ENCODE measurements around the gene WDR48. TPM values are rescaled to one million over a fixed set of nuclear protein-coding genes. Genes with fewer than 3 reads are reported as not detected.

WDR48 gene
- total and polyA plus RNA-seq, 9 of the 15 experiments (the other 6 are each of a cell fraction or from before 2014, with no cell fraction given): 26.6 to 70.6 (median 48.0) TPM

DNA sequence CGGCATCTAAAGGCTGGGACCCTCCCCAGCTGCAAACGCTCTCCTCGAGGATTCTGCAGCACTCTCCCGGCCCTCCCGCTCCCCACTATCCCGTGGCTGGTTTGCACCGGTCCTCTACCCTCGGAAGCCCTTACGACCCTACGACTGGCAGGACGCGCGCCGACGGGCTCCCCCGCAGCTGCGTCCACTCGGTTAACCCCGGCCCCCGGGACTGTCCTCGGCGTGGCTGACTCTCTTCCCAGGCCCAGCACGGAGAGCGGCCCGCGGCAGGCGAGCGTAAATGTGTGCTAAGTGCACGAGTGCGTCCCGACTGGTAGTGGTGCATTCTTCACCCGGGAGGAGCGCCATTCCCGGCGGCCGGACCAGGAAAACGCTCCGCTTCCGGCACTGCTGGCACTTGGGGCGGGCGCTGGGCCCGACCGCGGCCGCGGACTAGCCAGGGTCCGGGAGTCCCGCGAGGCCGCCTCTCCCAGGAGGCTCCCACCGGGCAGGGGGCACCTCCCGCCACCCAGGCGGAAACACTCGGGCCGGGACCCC lies 55.1 kb downstream of the WDR48 start (continued):
- TF ChIP-seq, protein P1, sequence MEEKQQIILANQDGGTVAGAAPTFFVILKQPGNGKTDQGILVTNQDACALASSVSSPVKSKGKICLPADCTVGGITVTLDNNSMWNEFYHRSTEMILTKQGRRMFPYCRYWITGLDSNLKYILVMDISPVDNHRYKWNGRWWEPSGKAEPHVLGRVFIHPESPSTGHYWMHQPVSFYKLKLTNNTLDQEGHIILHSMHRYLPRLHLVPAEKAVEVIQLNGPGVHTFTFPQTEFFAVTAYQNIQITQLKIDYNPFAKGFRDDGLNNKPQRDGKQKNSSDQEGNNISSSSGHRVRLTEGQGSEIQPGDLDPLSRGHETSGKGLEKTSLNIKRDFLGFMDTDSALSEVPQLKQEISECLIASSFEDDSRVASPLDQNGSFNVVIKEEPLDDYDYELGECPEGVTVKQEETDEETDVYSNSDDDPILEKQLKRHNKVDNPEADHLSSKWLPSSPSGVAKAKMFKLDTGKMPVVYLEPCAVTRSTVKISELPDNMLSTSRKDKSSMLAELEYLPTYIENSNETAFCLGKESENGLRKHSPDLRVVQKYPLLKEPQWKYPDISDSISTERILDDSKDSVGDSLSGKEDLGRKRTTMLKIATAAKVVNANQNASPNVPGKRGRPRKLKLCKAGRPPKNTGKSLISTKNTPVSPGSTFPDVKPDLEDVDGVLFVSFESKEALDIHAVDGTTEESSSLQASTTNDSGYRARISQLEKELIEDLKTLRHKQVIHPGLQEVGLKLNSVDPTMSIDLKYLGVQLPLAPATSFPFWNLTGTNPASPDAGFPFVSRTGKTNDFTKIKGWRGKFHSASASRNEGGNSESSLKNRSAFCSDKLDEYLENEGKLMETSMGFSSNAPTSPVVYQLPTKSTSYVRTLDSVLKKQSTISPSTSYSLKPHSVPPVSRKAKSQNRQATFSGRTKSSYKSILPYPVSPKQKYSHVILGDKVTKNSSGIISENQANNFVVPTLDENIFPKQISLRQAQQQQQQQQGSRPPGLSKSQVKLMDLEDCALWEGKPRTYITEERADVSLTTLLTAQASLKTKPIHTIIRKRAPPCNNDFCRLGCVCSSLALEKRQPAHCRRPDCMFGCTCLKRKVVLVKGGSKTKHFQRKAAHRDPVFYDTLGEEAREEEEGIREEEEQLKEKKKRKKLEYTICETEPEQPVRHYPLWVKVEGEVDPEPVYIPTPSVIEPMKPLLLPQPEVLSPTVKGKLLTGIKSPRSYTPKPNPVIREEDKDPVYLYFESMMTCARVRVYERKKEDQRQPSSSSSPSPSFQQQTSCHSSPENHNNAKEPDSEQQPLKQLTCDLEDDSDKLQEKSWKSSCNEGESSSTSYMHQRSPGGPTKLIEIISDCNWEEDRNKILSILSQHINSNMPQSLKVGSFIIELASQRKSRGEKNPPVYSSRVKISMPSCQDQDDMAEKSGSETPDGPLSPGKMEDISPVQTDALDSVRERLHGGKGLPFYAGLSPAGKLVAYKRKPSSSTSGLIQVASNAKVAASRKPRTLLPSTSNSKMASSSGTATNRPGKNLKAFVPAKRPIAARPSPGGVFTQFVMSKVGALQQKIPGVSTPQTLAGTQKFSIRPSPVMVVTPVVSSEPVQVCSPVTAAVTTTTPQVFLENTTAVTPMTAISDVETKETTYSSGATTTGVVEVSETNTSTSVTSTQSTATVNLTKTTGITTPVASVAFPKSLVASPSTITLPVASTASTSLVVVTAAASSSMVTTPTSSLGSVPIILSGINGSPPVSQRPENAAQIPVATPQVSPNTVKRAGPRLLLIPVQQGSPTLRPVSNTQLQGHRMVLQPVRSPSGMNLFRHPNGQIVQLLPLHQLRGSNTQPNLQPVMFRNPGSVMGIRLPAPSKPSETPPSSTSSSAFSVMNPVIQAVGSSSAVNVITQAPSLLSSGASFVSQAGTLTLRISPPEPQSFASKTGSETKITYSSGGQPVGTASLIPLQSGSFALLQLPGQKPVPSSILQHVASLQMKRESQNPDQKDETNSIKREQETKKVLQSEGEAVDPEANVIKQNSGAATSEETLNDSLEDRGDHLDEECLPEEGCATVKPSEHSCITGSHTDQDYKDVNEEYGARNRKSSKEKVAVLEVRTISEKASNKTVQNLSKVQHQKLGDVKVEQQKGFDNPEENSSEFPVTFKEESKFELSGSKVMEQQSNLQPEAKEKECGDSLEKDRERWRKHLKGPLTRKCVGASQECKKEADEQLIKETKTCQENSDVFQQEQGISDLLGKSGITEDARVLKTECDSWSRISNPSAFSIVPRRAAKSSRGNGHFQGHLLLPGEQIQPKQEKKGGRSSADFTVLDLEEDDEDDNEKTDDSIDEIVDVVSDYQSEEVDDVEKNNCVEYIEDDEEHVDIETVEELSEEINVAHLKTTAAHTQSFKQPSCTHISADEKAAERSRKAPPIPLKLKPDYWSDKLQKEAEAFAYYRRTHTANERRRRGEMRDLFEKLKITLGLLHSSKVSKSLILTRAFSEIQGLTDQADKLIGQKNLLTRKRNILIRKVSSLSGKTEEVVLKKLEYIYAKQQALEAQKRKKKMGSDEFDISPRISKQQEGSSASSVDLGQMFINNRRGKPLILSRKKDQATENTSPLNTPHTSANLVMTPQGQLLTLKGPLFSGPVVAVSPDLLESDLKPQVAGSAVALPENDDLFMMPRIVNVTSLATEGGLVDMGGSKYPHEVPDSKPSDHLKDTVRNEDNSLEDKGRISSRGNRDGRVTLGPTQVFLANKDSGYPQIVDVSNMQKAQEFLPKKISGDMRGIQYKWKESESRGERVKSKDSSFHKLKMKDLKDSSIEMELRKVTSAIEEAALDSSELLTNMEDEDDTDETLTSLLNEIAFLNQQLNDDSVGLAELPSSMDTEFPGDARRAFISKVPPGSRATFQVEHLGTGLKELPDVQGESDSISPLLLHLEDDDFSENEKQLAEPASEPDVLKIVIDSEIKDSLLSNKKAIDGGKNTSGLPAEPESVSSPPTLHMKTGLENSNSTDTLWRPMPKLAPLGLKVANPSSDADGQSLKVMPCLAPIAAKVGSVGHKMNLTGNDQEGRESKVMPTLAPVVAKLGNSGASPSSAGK (IDR thresholded peaks at IDR 0.05): no peak
- TF ChIP-seq MTF1 (CRISPR knock-in tag; IDR thresholded peaks at IDR 0.05; ENCODE audit: borderline replicate concordance) (no peak), YY1 (IDR thresholded peaks at IDR 0.05; ENCODE audit: borderline replicate concordance in 1 of 3, control insufficient read depth in 1 of 3, extremely low read depth in 1 of 3, insufficient read depth in 3 of 3, insufficient read length in 1 of 3, insufficient replicate concordance in 2 of 3, low read depth in 1 of 3, low read length in 2 of 3) (peak in 1 of 3 experiments; percentile 56), NRF1 (conservative IDR thresholded peaks at IDR 0.05 in 1 of 2, IDR thresholded peaks at IDR 0.05 in 1 of 2) (no peak), ZNF23 (CRISPR knock-in tag; IDR thresholded peaks at IDR 0.05) (no peak), FOXJ3 (CRISPR knock-in tag; IDR thresholded peaks at IDR 0.05) (no peak), SMARCE1 (IDR thresholded peaks at IDR 0.05) (peak; percentile 25; the same call in 1 of the 2 replicates), ZFX (CRISPR knock-in tag; IDR thresholded peaks at IDR 0.05) (peak; percentile 85), RAD51 (IDR thresholded peaks at IDR 0.05; ENCODE audit: borderline replicate concordance, low read depth) (no peak), EGR1 (conservative IDR thresholded peaks at IDR 0.05) (0 out of 2 replicates have a peak, but pooled peaks have one; percentile 17), TAF9B (IDR thresholded peaks at IDR 0.05; ENCODE audit: partially characterized antibody) (no peak), TOE1 (IDR thresholded peaks at IDR 0.05; ENCODE audit: borderline replicate concordance) (no peak), TOE1 (CRISPR knock-in tag; IDR thresholded peaks at IDR 0.05; ENCODE audit: borderline replicate concordance, low read depth) (peak; percentile 78; the same call in 1 of the 2 replicates)
- TF ChIP-seq, protein P2, sequence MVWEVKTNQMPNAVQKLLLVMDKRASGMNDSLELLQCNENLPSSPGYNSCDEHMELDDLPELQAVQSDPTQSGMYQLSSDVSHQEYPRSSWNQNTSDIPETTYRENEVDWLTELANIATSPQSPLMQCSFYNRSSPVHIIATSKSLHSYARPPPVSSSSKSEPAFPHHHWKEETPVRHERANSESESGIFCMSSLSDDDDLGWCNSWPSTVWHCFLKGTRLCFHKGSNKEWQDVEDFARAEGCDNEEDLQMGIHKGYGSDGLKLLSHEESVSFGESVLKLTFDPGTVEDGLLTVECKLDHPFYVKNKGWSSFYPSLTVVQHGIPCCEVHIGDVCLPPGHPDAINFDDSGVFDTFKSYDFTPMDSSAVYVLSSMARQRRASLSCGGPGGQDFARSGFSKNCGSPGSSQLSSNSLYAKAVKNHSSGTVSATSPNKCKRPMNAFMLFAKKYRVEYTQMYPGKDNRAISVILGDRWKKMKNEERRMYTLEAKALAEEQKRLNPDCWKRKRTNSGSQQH (CRISPR knock-in tag; IDR thresholded peaks at IDR 0.05): no peak
